ENCODE results near the gene SLC7A4.
"Not testable (repeated sequence)": the region's sequence is repeated elsewhere in the genome, so short reads cannot be mapped to it uniquely, and the experiment has no call there.

SLC7A4 gene

GRCh38 chr22:21022955-21023614, 9.3 kb downstream of the SLC7A4 start:
- no peak for FAIRE-seq
- DNase-seq (ENCODE audit: low spot score): no peak

GRCh38 chr22:21022507-21022906, 9.9 kb downstream of the SLC7A4 start:
- DNase-seq (ENCODE audit: low spot score) (no peak), FAIRE-seq (no peak)

GRCh38 chr22:21020802-21021429, 11.4 kb downstream of the SLC7A4 start:
- DNase-seq (ENCODE audit: low spot score) (peak; percentile 48), FAIRE-seq (no peak)

- FAIRE-seq (no peak), DNase-seq (ENCODE audit: low spot score) (no peak)
Measured at GRCh38 chr22:21018314-21018713, 14.0 kb downstream of the SLC7A4 start.

GRCh38 chr22:21016644-21017420, 15.5 kb downstream of the SLC7A4 start:
- no peak for FAIRE-seq
- DNase-seq (ENCODE audit: low spot score): no peak

- FAIRE-seq (no peak), DNase-seq (ENCODE audit: low spot score) (no peak)
Measured at GRCh38 chr22:21015466-21016006, 16.8 kb downstream of the SLC7A4 start.

GRCh38 chr22:21014726-21015465, 17.5 kb downstream of the SLC7A4 start, which contains the start of gene P2RX6:
TSS of gene P2RX6 (plus strand) at chr22:21015165. CDS start at chr22:21015175, 10 bp downstream.
- peak; percentile 36 for DNase-seq (ENCODE audit: low spot score)
- FAIRE-seq: peak; percentile 99

GRCh38 chr22:21014202-21014725, 18.1 kb downstream of the SLC7A4 start:
- peak; percentile 98 for FAIRE-seq
- DNase-seq (ENCODE audit: low spot score): peak; percentile 96

- DNase-seq (ENCODE audit: low spot score) (no peak), FAIRE-seq (peak; percentile 56)
Measured at GRCh38 chr22:21013657-21014201, 18.6 kb downstream of the SLC7A4 start.

GRCh38 chr22:21012446-21013407, 19.6 kb downstream of the SLC7A4 start:
- DNase-seq (ENCODE audit: low spot score) (no peak), FAIRE-seq (no peak)

- FAIRE-seq (no peak), DNase-seq (ENCODE audit: low spot score) (no peak)
Measured at GRCh38 chr22:21010426-21011113, 21.8 kb downstream of the SLC7A4 start.

GRCh38 chr22:21009638-21010425, 22.5 kb downstream of the SLC7A4 start:
- DNase-seq (ENCODE audit: low spot score) (peak; percentile 80), FAIRE-seq (peak; percentile 58)

- not testable (repeated sequence) for DNase-seq (ENCODE audit: low spot score); FAIRE-seq
Measured at GRCh38 chr22:21009208-21009607, 23.2 kb downstream of the SLC7A4 start.

GRCh38 chr22:21003782-21004181, 28.6 kb downstream of the SLC7A4 start:
- FAIRE-seq (peak; percentile 9), DNase-seq (ENCODE audit: low spot score) (no peak)

GRCh38 chr22:21001601-21002325, 30.6 kb downstream of the SLC7A4 start, which contains the start of gene THAP7:
TSS of gene THAP7 (minus strand) at chr22:21002118. CDS start at chr22:21001911, 207 bp downstream.
- peak; percentile 99 for DNase-seq (ENCODE audit: low spot score)
- FAIRE-seq: peak; percentile 99

- DNase-seq (ENCODE audit: low spot score): no peak
- no peak for FAIRE-seq
Measured at GRCh38 chr22:21000987-21001600, 31.3 kb downstream of the SLC7A4 start.
